ENCODE data around the gene TMEM132D.

The TMEM132D gene

DNA sequence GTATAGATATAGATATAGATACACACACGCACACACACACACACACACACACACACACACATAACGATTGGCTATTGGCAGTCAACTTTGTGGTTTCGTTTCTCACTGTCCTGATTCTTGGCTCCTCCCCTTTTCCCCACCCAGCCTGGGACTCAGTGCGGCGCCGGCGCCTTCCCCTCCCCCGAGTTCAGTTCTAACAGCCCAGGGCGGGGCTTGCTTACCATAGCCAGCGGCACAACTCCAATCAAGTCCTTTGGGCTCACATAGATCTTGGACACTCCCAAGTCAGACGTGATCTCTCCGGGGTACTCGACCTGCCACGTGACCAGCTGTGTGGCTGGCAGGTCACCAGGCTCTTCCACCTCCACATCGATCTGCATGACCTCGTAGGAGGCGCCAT is 566.4 kb downstream of the TMEM132D start:
- DNase-seq (ENCODE audit: low read depth), result no peak

DNA sequence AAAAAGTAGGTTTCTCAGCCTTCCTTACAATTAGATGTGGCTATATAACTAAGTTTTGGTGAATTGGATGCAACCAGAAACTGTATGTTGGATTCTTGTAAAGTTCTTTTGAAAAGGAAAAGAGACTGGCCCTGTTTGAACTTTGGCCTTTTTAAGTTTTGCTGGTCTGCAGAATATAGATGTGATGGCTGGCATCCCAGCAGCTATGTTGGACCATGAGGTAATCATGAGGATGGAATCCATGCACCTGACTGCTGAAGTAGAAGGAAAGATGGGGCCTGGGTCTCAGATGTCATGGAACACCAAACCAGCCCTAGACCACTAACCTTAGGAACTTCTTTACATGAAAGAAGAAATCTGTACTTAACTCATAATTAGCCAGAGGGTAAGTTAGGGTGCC is 568.1 kb downstream of the TMEM132D start:
- no peak for DNase-seq (ENCODE audit: low read depth)

DNA sequence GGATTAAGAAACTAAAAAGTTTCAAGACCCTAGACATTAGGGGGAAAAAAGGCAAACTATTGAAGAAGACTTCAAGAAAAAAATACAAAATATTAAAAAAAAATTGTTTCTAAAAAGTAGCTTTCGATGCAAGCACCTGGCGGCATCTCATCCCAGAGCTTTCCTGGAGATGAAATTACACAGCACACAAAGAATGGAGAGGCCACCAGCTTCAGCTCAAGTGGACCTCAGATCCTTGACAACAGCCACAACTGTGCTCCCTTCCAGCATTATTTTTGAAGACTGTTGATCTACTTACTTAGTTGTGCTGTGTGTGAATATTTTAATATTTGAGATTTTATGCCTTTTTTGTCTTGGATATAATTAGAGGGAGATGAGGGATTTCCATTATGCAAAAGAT is 571.5 kb downstream of the TMEM132D start:
- no peak for DNase-seq (ENCODE audit: low read depth)

DNA sequence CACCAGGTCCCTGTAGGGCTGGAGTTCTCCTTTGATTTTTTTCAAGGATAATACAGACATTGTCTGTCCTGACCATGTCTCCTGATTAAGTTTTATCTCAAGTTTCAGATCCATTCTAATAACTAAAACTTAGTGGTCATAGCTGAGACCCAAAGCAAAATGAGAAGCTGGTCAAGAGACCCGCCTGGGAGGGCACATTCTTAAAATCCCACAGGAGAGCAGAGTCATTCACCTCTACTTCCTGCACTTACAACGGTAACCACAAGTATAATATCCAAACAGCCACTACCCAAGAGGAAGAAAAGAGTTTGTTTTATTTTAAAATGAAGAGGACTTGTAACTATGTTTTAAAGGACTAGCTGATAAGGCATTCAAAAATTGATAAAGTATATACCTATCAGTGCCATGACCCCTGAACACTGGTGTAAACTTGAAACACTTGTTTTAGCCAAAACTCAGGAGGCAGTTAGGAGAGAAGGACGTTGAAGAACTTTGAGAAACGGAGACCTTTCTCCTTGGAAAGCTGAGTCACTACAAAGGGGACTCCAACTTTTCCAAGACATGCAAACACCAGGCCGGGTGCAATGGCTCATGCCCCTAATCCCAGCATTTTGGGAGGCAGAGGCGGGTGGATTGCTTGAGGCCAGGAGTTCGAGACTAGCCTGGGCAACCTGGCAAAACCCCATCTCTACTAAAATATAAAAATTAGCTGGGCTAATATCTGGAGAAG is 572.3 kb downstream of the TMEM132D start:
- no peak for DNase-seq (ENCODE audit: low read depth)

DNA sequence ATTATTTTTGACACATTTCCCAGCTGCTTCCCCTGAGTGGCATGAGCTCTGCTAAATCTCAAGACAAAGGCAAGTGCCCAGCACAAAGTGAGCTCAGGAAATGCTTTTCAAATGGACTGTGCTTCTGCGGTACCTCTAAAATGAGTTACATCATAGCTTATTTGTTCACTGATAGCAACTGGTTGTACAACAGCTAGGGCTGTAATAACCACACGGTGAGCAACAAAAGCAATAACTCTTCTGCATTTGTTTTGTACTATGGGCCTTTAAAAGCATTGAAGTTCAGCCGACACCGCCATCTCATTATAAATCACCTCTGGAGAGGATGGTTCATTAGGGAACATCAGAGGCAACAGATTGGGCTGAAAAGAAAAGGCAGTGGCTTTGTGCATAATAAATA is 575.6 kb downstream of the TMEM132D start:
- no peak for DNase-seq (ENCODE audit: low read depth)

DNA sequence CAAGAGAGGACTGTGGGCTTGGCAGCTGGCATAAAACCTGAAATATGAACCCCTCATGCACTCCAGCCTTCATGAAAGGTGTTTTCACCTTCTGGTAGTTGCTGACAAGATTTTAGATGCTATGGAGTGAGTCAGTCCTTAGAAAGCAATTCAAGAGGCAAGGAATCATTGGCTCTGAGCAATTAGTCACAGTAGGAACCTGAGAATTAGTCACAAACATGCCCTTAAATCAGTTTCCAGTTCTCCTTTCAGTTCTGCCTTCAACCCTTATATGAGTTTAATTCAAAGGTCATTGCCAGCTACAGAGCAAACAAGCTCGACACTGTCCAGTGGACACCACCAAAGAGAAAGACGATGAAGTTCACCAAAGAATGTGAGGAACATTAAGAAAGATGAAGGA is 578.3 kb downstream of the TMEM132D start:
- no peak for DNase-seq (ENCODE audit: low read depth)

DNA sequence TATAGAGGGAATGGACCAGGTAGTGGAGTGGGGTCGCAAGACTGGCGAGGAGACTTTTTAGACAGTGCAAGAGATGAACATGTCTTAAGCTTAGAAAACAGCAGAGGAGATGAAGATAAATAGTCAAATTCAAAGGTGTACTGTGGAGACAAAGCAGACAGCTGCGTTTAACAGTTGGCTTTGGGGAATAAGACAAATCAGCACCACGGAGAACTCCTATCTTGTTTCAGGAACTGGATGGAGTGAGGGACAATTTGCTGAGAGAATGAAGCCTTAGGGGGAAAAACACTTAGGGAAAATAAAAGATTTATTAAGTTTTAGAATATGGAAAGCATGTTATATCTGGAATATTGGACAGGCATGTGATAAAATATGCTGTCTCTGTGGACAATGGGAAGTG is 591.8 kb downstream of the TMEM132D start:
- no peak for DNase-seq (ENCODE audit: low read depth)

DNA sequence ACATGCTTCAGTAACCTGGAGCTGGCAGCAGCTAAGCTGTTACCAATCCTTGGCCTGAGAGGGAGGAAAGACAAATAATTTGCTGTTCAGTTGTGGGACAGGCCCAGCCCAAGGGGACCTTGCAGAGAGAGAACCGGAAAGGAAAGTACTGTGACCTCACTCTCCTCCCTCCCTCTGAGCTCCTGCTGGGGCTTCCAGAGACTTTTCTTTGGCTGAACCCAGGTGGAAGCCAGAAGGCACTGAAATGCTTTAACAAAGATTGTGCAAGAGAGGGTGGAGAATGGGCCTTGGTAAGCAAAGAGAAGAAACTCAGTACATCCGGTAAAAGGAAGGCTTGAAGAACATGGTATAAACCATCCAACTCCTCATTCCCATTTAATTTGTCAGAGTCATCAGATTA is 593.5 kb downstream of the TMEM132D start:
- DNase-seq (ENCODE audit: low read depth), result no peak

DNA sequence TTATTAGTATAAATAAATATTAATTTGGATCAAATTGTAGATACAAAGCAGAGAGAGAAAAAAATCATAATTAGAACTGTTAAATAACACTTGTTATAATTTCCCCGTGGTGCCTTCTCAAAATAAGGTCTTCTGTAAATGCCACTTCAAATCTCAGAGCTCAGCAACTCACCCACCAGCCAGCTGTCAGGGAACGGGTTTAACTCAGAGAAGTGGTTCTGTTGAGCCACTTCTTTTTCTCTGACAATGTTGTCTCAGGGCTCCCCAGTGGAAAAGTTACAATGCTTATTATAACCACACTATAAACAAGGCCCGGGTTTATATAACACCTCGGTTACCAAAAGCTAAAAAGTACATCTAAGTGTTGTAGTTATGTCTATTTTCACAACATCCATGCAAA is 598.0 kb downstream of the TMEM132D start:
- DNase-seq (ENCODE audit: low read depth), result no peak

DNA sequence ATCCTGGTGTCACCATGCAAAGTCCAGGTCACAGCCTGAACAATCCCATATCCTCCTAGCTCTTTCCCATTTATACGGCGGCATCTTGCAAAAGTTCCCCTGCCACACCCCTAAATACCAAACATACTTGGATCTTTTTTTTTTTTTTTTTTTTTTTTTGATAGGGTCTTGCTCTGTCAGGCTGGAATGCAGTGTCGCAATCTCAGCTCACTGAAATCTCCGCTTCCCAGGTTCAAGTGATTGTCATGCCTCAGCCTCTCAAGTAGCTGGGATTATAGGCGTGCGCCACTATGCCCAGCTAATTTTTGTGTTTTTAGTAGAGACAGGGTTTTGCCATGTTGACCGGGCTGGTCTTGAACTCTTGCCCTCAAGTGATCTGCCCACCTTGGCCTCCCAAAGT is 599.3 kb downstream of the TMEM132D start:
- no peak for DNase-seq (ENCODE audit: low read depth)

DNA sequence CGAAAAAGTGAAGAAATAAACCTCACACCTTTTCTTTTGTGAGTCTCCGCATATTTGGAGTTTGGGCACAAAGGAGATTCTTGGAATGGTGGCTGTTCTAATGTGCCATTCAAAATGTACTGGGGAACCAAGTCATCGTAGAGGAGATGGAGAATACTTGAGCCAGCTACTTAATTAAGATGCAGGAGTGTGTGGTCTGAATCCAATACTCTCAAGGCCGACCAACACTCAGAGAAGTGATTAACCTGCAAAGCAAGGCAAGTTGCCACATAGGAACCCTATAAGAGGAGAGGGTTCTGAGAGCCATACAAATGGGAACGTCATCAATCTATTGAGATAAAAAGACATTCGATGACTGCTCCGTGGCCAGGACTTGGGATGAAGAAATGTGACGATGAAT is 603.8 kb downstream of the TMEM132D start:
- no peak for DNase-seq (ENCODE audit: low read depth)

DNA sequence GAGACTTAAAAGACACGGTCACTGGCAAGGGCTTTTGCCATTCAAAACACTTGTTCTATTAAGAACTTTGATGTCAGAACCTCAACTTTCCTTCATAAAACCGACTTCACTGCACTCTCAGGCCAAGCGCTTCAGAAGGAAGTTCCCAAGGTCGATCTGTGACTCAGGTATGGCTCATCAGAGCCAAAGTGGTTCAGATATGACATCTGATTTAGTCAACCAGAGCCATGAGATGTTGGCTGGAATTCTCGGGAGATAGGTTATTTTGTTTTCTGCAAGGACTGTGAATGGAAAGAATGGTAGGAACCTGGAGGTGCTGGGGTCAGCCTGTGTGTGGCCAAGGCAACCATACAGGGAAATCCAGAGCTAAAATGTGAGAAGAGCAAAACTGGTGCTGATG is 604.9 kb downstream of the TMEM132D start:
- DNase-seq (ENCODE audit: low read depth), result no peak

DNA sequence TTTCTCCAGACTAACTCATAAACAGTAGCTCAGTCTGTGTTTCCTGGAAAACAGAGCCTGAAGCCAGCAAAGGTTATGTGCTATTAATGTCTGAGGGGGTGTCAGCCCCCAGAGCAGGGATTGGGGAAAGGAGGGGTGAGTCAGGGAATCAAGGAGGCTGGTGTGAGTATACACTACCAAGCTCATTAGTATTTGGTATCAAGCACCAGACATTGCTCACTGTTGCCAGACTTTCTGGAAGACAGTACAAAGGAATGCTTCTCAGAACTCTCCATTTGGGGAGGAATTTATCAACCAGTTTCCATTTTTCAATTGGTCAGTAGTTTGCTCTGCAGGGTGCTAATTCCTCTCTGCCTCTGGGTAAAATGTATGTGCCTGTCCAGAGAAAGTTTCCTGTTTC is 607.2 kb downstream of the TMEM132D start:
- DNase-seq (ENCODE audit: low read depth), result no peak

DNA sequence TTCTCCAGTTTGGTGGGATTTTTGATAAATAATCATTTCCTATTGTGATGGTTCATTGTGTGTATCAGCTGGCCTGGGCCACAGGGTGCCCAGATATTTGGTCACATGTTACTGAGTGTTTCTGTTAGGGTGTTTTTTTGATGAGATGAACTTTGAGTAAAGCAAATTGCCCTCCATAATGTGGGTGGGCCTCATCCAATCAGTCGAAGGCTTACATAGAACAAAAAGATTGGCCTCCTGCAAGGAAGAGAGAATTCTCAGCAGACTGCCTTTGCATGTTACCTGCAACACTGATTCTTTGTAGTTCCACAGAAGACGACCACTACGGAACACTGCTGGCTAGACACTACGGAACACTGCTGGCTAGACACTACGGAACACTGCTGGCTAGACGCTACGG is 609.0 kb downstream of the TMEM132D start:
- DNase-seq (ENCODE audit: low read depth), result no peak

DNA sequence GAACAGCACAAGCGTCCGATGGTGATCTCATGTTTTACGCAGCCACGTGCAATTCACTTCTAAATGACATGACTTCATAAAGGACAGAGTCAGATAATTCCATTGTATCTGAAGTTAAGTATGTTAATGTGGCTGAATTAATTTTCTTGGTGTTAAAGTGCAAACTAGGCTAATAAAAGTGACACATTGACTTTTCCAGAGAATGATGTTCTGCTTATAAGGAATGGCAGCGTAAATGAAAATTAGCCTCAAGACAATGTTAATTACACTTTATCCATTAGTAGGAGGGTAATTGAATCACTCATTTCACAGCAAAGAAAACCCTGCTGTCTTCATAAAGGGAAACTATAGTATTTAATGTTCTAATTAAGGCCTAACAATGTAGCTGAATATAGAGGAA is 624.1 kb downstream of the TMEM132D start:
- DNase-seq (ENCODE audit: low read depth), result no peak

DNA sequence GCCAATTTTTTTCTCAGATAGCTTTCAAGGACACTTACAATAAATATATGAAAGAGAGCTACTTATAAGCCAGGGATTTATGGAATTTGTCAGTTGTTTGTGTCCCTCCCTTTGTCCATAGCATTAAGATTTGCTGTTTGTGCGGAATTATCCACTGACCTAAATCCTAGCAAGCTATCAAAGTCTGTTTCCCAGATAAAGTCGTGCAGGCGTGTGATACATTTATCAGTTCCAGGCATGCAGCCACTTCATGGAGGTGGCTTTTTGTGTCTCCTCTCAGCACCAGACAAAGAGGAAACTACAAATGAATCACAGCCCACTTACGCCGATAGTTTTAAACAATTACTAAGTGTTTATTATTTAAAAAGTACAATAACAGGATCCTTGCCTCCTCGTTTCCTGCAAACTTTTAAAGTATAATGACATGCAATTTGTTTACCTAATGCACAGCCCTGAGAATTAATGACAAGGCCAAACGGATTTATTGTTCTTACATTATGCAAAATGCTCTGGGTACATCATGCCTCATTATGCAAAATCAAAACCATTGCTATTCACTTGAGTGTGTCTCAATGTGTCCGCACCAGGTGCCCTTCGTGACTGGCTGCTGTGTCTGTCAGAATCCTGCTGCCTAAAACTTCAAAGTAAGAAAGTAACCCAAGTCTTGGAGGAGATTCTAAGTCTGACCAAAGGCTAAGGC is 627.3 kb downstream of the TMEM132D start:
- no peak for DNase-seq (ENCODE audit: low read depth)

DNA sequence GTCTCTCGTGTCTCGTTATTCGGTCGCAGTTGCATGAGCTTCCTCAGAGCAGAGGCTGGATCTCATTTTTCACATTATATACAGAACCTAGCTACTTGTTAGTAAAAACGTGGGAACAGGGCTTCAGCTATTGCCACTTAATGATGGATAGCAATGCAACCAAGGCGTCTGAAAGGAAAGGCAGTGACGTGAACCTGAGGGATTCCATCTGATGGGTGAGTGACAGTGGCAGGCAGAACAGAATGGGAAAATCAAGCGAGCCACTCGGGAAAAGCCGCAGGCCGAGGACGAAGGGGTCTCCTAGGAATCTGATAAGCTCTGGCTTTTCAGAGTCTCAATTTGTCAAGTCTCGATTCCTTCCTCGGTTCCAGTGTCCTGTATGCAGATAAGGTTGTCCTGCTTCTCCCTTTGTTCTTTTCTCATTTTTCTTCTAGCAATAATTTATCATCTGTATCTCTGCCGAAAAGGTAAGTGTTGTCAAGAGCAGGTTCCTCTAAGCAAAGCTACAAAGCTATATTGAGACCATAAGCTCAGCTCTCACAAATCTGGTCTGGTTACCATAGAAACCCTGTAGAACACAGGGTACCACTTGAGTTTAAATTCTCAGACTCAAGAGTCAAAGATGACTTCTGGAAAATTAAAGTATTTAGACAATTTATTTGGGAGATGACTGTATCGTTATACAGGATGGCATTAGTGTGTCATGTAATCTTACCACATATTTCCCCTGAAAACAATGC is 633.9 kb downstream of the TMEM132D start:
- DNase-seq (ENCODE audit: low read depth), result no peak

DNA sequence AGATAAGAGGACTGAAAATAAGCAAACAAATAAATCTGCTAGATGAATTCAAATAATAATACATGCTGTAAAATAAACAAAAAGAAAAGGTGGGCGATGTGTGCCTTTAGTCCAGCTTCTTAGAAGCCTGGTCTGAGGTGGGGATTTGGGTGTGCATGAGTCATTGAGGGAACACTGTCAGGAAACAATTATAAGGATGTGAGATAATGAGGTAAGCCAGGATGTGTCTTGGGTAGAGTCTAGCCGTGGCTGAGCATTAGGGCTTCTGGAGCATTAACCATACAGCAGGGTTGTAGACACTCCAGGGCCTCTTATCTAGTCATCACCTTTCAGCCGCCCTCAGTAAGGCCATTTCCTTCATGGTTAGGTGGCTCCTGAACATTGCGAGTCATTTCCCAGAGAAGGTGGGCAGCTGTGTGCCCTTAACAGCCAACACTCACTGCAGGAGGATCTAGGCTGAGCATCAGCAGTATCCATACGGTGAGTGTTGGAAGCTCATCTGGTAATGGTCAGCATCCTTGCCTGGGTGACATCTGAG is 645.0 kb downstream of the TMEM132D start:
- DNase-seq (ENCODE audit: low read depth), result no peak

DNA sequence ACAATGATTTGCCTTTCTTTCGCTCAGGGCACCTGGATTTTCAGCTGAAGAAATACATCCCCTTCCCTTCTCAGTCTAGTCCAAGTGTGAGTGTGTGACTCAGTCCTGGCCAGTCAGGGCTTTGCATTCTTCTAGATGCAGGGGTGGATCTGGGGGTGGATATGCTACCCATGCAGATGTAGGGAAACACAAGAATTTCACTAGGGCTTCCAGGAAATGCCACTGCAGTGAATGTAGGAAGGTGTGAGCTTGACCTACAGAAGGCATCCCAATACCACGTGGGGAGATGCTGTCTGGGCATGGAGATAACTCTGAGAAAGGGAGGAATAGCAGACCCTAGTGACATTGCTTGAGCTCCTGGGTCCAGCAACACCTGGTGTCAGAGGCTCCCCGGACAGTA is 646.3 kb downstream of the TMEM132D start:
- DNase-seq (ENCODE audit: low read depth), result no peak

DNA sequence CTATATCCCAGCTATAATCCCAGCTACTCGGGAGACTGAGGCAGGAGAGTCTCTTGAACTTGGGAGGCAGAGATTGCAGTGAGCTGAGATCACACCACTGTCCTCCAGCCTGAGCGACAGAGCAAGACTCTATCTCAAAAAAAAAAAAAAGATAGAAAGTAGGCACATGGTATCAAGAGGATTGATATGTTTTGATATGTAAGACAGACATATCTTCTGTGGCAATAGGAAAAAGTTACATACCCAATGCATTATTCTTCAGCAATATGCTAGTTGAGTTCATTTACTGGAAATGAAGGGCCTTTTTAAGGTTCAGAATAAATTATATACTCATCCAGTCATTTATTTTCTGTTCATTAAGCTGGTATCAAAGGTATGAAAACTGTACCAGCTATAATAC is 657.2 kb downstream of the TMEM132D start:
- no peak for DNase-seq (ENCODE audit: low read depth)

DNA sequence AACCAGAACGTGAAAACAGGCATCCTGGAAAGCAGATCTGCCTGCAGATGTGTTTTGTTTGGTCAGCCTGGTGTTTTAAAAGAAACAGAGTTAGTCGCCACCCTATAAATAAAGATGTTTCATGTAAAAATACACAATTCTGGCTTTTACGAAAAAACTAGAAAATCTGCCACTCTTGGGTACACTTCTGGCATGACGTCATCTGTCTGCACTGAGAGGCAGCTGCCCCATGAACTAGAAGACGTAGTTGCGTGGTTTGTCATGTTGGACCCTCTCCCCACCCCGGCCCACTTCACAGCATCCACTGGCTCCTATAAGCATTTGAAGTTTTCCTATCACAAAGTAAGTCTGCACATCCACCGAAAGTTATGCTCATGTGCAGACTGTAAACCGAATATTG is 658.1 kb downstream of the TMEM132D start:
- DNase-seq (ENCODE audit: low read depth), result no peak

DNA sequence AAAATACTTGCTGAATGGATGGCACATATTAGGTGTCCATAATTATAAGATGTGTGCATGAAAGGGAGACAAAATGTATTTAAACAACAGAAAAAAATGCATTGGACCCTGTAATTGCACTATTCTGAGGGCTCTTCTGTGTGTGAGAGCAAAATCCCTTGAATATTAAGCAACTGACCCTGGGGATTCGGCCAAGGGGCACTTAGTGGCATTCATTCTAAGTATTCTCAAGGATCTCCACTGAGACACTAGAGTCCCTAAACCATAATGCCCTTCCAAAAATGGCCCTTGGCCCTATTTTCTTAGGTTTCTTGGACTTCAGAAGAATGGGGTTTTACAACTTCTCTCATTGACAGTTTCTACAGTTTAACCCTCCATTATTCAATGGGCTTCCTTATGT is 662.0 kb downstream of the TMEM132D start:
- no peak for DNase-seq (ENCODE audit: low read depth)

DNA sequence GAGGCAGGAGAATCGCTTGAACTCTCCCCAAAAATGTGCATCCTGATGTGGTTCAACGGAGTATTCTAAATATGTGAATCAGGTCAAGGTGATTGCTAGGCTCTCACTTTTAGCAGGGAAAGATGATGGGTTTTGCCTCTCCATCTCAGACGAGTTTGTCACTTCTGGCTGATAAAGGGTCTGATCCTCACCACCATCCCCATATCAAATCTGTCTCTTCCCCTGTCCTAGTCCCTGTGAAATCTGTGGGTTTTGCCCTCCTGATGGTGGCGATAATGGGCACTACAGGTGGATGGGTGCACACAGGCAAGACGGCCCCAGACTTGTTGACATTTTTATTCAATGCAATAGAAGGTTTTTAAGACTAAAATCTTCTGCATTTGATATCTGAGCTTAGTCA is 665.9 kb downstream of the TMEM132D start:
- DNase-seq (ENCODE audit: low read depth), result no peak

Data from stimulated activated CD8-positive, alpha-beta memory T cell treated with anti-CD3 and anti-CD28 coated beads, Interleukin-12 subunit alpha, Interleukin-12 subunit beta, amount 100 ng/mL, for 1 hour (primary cell).